CD14-positive monocyte (primary cell): ENCODE results near the gene REM1. TPM values are rescaled to one million over a fixed set of nuclear protein-coding genes. Genes with fewer than 3 reads are reported as not detected.

Experiments
- DNase-seq, 3 donors: peaks; one replicate each; pipeline ENCODE4 v3.0.0-alpha.2; 2011 to 2022
- H2AFZ ChIP-seq: 2 replicates; pipeline ENCODE4 v1.6.0; 2012; ENCODE audit warnings: mild to moderate bottlenecking, low read depth, low read length, inconsistent platforms; ENCODE audit not compliant: insufficient read depth, poor library complexity, severe bottlenecking
- H3K27ac ChIP-seq, 2 donors: 1 replicate in 1 of 2; 2 replicates in 1 of 2; pipeline ENCODE4 v1.5.1; 2012 to 2013; ENCODE audit warnings: low read length in 2 of 2, control low read depth in 1 of 2, inconsistent platforms in 1 of 2, low read depth in 1 of 2, mild to moderate bottlenecking in 1 of 2
- H3K27me3 ChIP-seq, 2 donors: one replicate each; pipeline versions ENCODE4 v1.6.0 to v1.6.1; 2011 to 2013; ENCODE audit warnings: low read length in 2 of 2; ENCODE audit not compliant: control insufficient read depth in 2 of 2, insufficient read depth in 2 of 2
- H3K36me3 ChIP-seq, 2 donors: replicated peaks in 1 of 2; 1 replicate in 1 of 2; 2 replicates in 1 of 2; pipeline versions ENCODE4 v1.5.1 to v1.6.1; 2012 to 2013; ENCODE audit warnings: low read length in 2 of 2, control low read depth in 1 of 2, inconsistent platforms in 1 of 2, mild to moderate bottlenecking in 1 of 2; ENCODE audit not compliant: insufficient read depth in 2 of 2, control insufficient read depth in 1 of 2
- H3K4me1 ChIP-seq, 2 donors: 1 replicate in 1 of 2; 2 replicates in 1 of 2; pipeline versions ENCODE4 v1.5.1 to v1.6.1; 2012 to 2013; ENCODE audit warnings: low read length in 2 of 2, control low read depth in 1 of 2, inconsistent platforms in 1 of 2, mild to moderate bottlenecking in 1 of 2, moderate library complexity in 1 of 2; ENCODE audit not compliant: insufficient read depth in 2 of 2, control insufficient read depth in 1 of 2
- H3K4me2 ChIP-seq: replicated peaks from 2 replicates; pipeline ENCODE3; 2012; ENCODE audit warnings: low read length, moderate library complexity, mild to moderate bottlenecking; ENCODE audit not compliant: poor library complexity, severe bottlenecking; ENCODE audit errors: extremely low read depth
- H3K4me3 ChIP-seq, 3 experiments: fragments of 200-600 bp in 1 of 3; sonication (generic) in 1 of 3; replicated peaks in 1 of 3; 1 replicate in 2 of 3; 2 replicates in 1 of 3; pipeline ENCODE4 v1.5.1; 2011 to 2013; ENCODE audit warnings: low read length in 3 of 3, mild to moderate bottlenecking in 3 of 3, control low read depth in 2 of 3, low read depth in 2 of 3, inconsistent platforms in 1 of 3, moderate library complexity in 1 of 3
- H3K79me2 ChIP-seq: 2 replicates; pipeline ENCODE4 v1.6.0; 2012; ENCODE audit warnings: mild to moderate bottlenecking, control low read depth, inconsistent platforms, low read length, moderate library complexity; ENCODE audit not compliant: insufficient read depth
- H3K9ac ChIP-seq: 2 replicates; pipeline ENCODE4 v1.6.0; 2017; ENCODE audit warnings: low read length, mild to moderate bottlenecking; ENCODE audit not compliant: insufficient read depth, poor library complexity, severe bottlenecking
- H3K9me3 ChIP-seq, 2 donors: replicated peaks in 1 of 2; 1 replicate in 1 of 2; 2 replicates in 1 of 2; pipeline versions ENCODE4 v1.5.1 to v1.6.1; 2012 to 2013; ENCODE audit warnings: low read length in 2 of 2, control low read depth in 1 of 2; ENCODE audit not compliant: control insufficient read depth in 1 of 2, insufficient read depth in 1 of 2
- H4K20me1 ChIP-seq: 2 replicates; pipeline ENCODE4 v1.6.0; 2012; ENCODE audit warnings: mild to moderate bottlenecking, low read length, control low read depth, moderate library complexity; ENCODE audit not compliant: insufficient read depth
- H3K27ac Mint-ChIP-seq, 7 donors: one replicate each; pipeline ENCODE4 v1.8.0; 2020; ENCODE audit warnings: mild to moderate bottlenecking in 7 of 7, mixed read lengths in 7 of 7, moderate library complexity in 6 of 7, inconsistent platforms in 2 of 7
- H3K27me3 Mint-ChIP-seq, 3 donors: one replicate each; pipeline ENCODE4 v1.8.0; 2021 to 2022; ENCODE audit warnings: low read depth in 3 of 3, mild to moderate bottlenecking in 3 of 3, mixed read lengths in 3 of 3, moderate library complexity in 3 of 3, inconsistent platforms in 1 of 3
- H3K36me3 Mint-ChIP-seq, 2 donors: one replicate each; pipeline ENCODE4 v1.8.0; 2020; ENCODE audit warnings: mixed read lengths in 2 of 2, inconsistent platforms in 1 of 2, mild to moderate bottlenecking in 1 of 2
- H3K4me1 Mint-ChIP-seq: one replicate; pipeline ENCODE4 v1.8.0; 2020; ENCODE audit warnings: mild to moderate bottlenecking, mixed read lengths
- H3K4me3 Mint-ChIP-seq, 2 donors: one replicate each; pipeline ENCODE4 v1.8.0; 2020; ENCODE audit warnings: mild to moderate bottlenecking in 2 of 2, mixed read lengths in 2 of 2, moderate library complexity in 1 of 2
- H3K9me3 Mint-ChIP-seq, 7 donors: one replicate each; pipeline ENCODE4 v1.8.0; 2020 to 2022; ENCODE audit warnings: mixed read lengths in 7 of 7, mild to moderate bottlenecking in 6 of 7, moderate library complexity in 6 of 7, inconsistent platforms in 2 of 7
- CTCF ChIP-seq: fragments of 200-600 bp; IDR thresholded peaks from one replicate; pipeline ENCODE4 v1.8.0; 2022; ENCODE audit warnings: antibody characterized with exemption, mild to moderate bottlenecking
- WGBS: methylation state at CpG from one replicate; pipeline ENCODE4 v1.1.5; 2013; ENCODE audit warnings: missing lambda C conversion rate; ENCODE audit not compliant: insufficient coverage; 5-methylcytosine and 5-hydroxymethylcytosine counted together
- intact Hi-C, 2 donors: fragments of 100-400 bp; cut with micrococcal nuclease; formaldehyde crosslinking; loops; one replicate each; pipeline versions ENCODE4 v1.15.0 to v1.15.1; 2023
- polyA plus RNA-seq, 3 donors: library from polyadenylated mRNA; depleted of rRNA in 1 of 3; unstranded in 2 of 3; stranded (reverse) in 1 of 3; fragments of 300-500 nt in 2 of 3; fragments of >200 nt in 1 of 3; fragmentation: Illumina TruSeq in 2 of 3; gene quantifications; 1 replicate in 2 of 3; 2 replicates in 1 of 3; pipeline ENCODE4 v1.2.3, GENCODE V29; 2012 to 2021

REM1 gene
- polyA plus RNA-seq, 3 donors: not detected

- Histone ChIP-seq H3K79me2 (no peaks in the 10 kb centered on the region), H3K27ac (no peak overlapping the region), H2AFZ (no peak overlapping the region), H3K9me3 (no peaks in the 10 kb centered on the region), H3K4me3 (no peak overlapping the region), H3K4me1 (peaks cover under 1 to 3% of the 10 kb centered on the region in 2 donors), H4K20me1 (no peaks in the 10 kb centered on the region), H3K9ac (no peak overlapping the region), H3K36me3 (no peaks in the 10 kb centered on the region), H3K27me3 (peaks cover 8 to 14% of the 10 kb centered on the region in 2 donors), H3K4me2 (no peak overlapping the region)
- H3K4me3 Mint-ChIP-seq: no peak overlapping the region
- H3K9me3 Mint-ChIP-seq: peaks cover 0 to 3% (median 0%) of the 10 kb centered on the region in 7 donors
- H3K27ac Mint-ChIP-seq: no peak overlapping the region
- no peak for TF ChIP-seq CTCF
- WGBS: 95% methylated on average over 3 of the region's 3 CpGs
- peaks cover 16 to 24% (median 23%) of the 10 kb centered on the region in 3 donors for H3K27me3 Mint-ChIP-seq
- no peak for DNase-seq
- peaks cover 4% of the 10 kb centered on the region for H3K4me1 Mint-ChIP-seq
- intact Hi-C loops: no loop called here
- no peaks in the 10 kb centered on the region for H3K36me3 Mint-ChIP-seq
Measured at GRCh38 chr20:31490752-31491151, 15.7 kb downstream of the REM1 start.

- peaks cover 0 to 2% (median 0%) of the 10 kb centered on the region in 7 donors for H3K9me3 Mint-ChIP-seq
Measured at GRCh38 chr20:31494131-31494530, 19.0 kb downstream of the REM1 start.

More at GRCh38 chr20:31494131-31494530, 19.0 kb downstream of the REM1 start:
- Mint-ChIP-seq H3K4me3 (no peak overlapping the region), H3K27me3 (peaks cover 3 to 16% (median 4%) of the 10 kb centered on the region in 3 donors), H3K4me1 (no peaks in the 10 kb centered on the region), H3K36me3 (no peaks in the 10 kb centered on the region), H3K27ac (no peak overlapping the region)
- no CpG with 5 or more reads among the region's 2 CpGs for WGBS
- Histone ChIP-seq H4K20me1 (no peaks in the 10 kb centered on the region), H3K4me3 (no peak overlapping the region), H3K79me2 (no peaks in the 10 kb centered on the region), H3K27me3 (no peaks in the 10 kb centered on the region), H3K9me3 (no peaks in the 10 kb centered on the region), H3K4me2 (no peak overlapping the region), H3K4me1 (no peaks in the 10 kb centered on the region), H3K36me3 (no peaks in the 10 kb centered on the region), H3K27ac (no peak overlapping the region), H3K9ac (no peak overlapping the region), H2AFZ (no peak overlapping the region)
- peak in 2 of 3 donors; percentile 4 to 27 for DNase-seq
- intact Hi-C loops: no loop called here
- peak; percentile 9 for TF ChIP-seq CTCF
